ENCODE measurements around the gene SORCS2.
A peak's percentile ranks its signal among the peaks of the same experiment; 100 is the strongest.
"Not testable (repeated sequence)": the region's sequence is repeated elsewhere in the genome, so short reads cannot be mapped to it uniquely, and the experiment has no call there.

Gene SORCS2

GRCh38 chr4:7200801-7201200, 8.5 kb downstream of the SORCS2 start:
- no peak for DNase-seq (ENCODE audit: low read depth)

DNA sequence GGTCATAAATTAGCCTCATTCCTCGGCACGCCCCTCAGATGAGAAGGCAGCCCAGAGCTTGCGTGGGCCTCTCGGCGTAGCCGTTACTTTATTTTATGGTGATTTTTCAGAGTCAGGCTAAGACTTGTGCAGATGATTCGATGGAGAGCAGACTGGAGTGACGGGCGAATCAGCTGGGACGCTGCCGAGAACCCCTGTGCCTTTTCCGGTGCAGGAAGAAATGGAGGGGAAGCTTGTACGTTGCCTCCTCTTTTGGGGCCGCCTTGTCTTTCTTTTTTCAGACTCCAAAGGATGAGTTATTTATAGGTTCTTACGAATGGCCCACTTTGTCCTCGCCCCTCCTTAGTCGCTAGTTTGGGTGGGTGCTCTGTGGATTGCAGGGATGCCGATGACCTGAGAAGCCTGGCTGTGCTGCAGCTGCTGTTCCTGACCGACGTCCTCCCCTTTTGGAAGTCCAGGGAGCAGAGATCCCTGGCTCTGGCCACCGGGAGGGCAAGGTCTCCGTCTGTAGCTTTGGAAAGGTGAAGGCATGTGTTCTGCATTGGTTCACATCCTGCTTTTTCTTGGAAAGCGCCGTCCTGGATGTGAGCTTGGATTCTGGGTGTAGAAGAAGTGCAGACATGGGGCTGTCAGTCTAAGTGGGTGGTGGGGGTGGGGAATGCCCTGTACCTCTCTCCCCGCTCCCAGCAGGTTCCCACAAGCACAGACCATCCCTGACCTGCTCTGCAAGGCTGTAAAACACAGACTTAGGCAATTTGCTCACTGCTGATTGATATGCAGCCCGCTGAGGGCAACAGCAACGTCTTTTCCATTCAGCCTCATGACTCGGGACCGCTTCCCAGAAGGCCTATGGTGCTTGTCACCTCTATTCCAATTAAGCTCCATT, 9.3 kb downstream of the SORCS2 start:
- DNase-seq (ENCODE audit: low read depth), result no peak

- DNase-seq (ENCODE audit: low read depth), result peak; percentile 53
These were observed 10.1 kb downstream of the SORCS2 start for GRCh38 chr4:7202411-7202810.

DNA sequence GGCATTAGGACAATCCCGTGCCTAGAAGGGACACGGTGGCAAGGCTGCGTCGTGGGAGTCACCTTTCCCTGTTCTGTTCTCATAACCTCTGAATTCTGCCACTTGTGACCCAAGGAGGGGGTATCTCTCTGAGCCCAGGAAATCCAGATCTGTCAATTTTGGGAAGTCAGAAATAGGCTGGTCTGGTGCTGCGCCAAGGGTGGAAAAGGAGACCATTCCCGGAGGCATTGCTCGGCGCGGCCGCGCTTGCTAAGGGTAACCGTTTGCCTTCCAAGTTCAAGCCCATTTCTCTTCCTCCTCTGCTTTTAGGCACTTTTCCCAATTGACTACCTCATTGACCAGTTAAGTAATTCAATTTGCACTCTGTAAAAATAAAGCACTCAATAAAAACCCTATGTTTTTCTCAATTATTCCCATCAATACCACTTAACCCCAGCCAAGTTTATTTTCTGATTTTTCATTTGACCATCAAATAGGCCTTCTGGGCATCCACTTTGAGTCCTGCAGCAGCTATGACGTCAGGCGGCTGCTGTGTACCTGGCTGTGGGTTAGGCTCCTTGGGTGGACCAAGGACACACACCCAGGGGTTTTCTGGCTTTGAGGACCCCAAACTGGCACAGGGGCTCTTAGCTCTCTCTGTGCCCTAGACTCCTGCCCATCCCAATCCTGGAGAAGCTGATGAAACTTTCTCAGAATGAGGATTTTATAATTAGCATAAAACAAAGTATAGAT, 12.5 kb downstream of the SORCS2 start:
- no peak for DNase-seq (ENCODE audit: low read depth)

GRCh38 chr4:7206385-7206784, 14.0 kb downstream of the SORCS2 start:
- DNase-seq (ENCODE audit: low read depth), result peak; percentile 87

- peak; percentile 94 for DNase-seq (ENCODE audit: low read depth)
These were observed 14.7 kb downstream of the SORCS2 start for GRCh38 chr4:7206911-7207567.

DNA sequence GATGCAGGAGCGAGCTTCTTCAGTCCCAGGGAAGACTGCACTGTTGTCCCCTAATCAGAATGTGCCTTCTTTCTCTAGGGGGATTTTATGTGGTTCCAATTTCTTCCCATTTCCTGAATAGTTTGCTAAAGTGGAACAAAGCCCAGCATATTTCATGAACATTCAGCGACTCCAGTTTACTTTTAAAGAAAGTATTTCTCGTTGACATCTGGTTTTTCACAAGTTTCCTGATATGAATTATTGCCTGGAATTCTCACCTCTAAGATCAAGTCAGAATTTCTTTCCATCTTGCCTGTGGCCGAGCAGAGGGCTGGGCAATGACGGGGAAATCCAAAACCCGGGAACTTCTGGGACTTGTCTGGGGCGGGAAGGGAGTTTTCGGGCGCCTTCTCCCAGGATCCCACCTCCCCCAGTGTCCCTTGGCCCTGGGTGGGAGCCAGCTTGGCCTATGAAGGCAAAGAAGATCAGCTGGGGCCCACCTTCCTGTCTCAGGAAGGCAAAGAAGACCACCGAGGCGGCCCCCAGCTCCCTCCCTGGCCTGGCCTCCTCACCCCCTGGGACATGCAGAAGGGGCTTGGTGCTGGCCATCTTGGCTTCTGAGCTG, 15.4 kb downstream of the SORCS2 start:
- DNase-seq (ENCODE audit: low read depth), result no peak

GRCh38 chr4:7208509-7209451, 16.4 kb downstream of the SORCS2 start:
- no peak for DNase-seq (ENCODE audit: low read depth)

DNA sequence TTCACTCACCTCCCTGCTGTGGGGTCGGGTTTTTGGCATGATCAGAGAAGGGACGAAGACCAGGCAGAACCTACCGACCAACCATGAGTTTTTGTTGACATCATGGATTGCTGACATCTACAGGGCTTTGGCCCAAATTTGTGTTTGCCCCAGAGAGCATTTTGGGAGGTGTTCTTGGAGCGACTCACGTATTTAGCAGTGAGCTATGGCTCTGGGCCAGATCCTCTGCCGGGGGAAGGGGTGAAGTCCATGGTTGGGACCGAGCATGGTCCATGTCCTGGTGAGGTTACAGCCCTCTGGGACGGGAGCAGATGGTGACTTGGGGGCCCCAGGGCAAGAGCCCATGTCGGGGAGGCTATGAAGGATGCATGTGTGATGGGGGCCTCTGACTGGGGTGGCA, 17.4 kb downstream of the SORCS2 start:
- no peak for DNase-seq (ENCODE audit: low read depth)

- DNase-seq (ENCODE audit: low read depth), result peak; percentile 91
These were observed 18.5 kb downstream of the SORCS2 start for GRCh38 chr4:7210824-7211223.

DNA sequence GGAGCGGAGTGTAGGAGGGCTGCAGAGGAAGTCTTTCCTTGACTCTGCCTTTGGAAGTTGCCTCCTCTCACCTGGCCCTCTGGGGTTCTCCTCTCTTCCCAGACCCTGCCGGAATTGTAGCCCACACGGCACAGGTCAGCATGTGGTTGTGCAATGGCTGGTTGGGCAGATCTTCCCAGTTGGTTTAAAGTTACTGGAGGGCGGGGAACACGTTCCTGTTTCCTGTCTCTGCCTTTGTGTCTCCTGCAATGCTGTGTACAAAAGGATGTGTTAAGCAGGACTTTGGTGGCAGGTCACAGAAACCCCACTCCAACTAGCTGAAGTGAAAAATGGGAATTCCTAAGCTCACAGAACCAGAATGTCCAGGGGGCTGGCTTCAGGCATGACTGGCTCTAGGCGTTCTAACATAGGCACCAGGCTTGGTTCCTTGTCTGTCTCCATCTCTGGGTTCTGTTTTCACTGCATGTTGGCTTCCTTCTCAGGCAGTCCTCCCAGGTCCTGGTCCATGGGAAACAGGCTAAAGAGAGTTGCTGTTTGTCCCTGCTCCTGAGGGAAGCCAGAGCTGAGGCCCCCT, 19.9 kb downstream of the SORCS2 start:
- DNase-seq (ENCODE audit: low read depth), result peak; percentile 37

DNA sequence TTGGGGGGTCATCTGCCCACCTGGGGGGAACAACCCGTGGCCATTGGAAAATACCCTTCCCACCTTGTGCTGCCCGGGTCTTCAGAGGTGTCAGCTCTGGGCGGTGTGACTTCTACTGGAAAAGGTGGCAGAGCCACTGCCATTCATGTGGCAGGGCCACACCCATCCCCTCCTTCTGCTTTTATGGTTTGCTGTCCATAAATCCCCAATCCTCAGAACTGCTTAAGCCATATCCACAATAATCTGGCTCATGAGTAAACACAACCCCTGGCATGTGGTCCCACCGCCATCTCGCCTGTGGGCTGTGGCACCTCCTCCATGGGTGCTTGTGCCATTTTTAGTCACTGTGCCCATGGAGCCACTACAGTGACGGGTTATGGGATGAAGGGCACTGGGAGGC, 20.6 kb downstream of the SORCS2 start:
- DNase-seq (ENCODE audit: low read depth), result no peak

GRCh38 chr4:7213807-7214206, 21.5 kb downstream of the SORCS2 start:
- no peak for DNase-seq (ENCODE audit: low read depth)

DNA sequence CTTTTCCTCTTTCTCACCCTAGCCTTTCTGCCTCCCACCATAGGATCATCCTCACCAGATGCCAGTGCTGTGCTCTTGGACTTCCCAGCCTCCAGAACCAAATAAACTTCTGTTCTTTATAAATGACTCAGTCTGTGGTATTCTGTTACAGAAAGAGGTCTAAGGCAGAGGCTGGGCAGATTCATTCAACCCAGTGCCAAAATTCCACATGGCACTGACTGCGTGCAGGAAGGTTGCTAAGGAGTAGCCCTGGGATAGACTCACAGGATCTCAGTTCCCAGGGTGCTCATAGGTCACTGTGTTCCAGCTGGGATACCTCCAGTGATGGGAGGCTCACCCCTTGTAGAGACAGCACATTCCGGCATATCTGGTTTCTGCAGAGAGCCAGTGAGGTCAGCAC, 22.0 kb downstream of the SORCS2 start:
- peak; percentile 38 for DNase-seq (ENCODE audit: low read depth)

DNA sequence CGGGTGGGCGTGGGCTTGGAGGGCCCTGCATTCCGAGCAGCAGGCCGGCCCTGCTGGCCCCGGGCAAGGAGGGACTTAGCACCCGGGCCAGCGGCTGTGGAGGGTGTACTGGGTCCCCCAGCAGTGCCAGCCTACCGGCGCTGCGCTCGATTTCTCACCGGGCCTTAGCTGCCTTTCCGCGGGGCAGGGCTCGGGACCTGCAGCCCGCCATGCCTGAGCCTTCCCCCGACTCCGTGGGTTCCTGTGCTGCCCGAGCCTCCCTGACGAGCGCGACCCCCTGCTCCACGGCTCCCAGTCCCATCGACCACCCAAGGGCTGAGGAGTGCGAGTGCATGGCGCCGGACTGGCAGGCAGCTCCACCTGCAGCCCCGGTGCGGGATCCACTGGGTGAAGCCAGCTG, 22.8 kb downstream of the SORCS2 start:
- not testable (repeated sequence) for DNase-seq (ENCODE audit: low read depth)

GRCh38 chr4:7217039-7217438, 24.7 kb downstream of the SORCS2 start:
- no peak for DNase-seq (ENCODE audit: low read depth)

DNA sequence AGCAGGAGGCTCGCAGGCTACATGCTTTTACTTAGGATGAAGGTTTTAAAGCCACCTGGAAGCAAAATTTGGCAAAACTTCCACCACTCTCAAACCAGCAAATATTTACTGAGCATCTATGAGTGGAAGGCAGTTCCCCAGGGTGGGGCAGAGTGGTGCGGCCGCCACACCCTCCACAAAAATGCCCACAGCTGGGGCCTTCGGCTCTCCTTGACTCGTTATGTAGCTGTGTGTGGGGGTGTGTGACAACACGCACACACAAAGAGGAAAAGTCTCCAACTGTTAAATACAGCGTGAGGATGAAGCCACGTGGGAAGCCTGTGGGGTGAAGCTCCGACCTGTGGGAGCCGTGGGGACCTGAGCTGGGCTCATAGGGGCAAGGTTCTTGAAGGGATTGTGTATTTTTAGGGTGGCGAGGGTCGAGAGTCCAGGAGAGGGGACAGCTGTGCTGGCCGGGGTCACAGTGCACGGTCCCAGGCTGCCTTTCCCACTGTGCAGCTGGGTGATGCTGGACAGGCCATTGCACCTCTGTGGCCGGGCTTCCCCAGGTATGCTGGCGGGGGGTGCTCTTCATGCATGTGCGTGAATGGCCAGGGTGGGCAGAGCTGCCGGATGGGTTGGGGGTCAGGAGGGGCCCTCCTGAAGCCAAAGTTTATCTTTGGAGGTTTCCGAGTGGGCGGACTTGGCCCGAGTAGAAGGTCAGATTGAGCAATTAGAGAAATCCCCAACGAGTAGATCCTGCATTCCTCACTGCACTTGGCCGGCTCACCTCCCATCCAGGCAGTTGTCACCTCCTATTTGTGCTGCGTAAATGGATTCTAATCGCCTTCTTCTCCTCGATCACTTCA, 25.4 kb downstream of the SORCS2 start:
- DNase-seq (ENCODE audit: low read depth), result peak; percentile 66

DNA sequence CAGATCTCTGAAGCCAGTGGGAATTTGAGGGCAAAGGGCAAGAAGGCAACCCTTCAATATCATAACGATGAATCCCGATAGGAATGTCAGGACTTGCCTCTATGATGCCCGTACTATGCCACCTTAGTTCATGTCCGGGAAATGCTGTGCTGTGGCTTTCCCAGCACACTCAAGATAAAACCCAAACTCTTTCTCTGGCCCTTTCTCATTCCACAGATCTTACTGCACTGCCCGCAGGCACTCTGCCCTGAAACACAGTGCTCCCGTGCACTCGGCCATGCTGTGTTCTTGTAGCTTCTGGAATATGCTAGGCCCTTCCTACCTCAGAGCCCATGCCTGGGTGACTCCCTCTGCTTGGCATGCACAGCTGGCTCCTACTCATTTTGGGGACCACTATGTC, 26.3 kb downstream of the SORCS2 start:
- DNase-seq (ENCODE audit: low read depth), result no peak

GRCh38 chr4:7222521-7222920, 30.2 kb downstream of the SORCS2 start:
- DNase-seq (ENCODE audit: low read depth), result no peak

GRCh38 chr4:7223541-7223940, 31.2 kb downstream of the SORCS2 start:
- no peak for DNase-seq (ENCODE audit: low read depth)
